Osteoblast (primary cell): ENCODE measurements around the gene SIGLEC15. TPM values are rescaled to one million over a fixed set of nuclear protein-coding genes. Genes with fewer than 3 reads are reported as not detected.
"Not testable (repeated sequence)": the region's sequence is repeated elsewhere in the genome, so short reads cannot be mapped to it uniquely, and the experiment has no call there.

ENCODE experiments used
- DNase-seq: peaks from one replicate; pipeline ENCODE4 v3.0.0; 2011; ENCODE audit warnings: low spot score, mixed read lengths; ENCODE audit not compliant: insufficient read length; ENCODE audit errors: missing footprints
- H2AFZ ChIP-seq: 2 replicates; pipeline ENCODE4 v1.6.0; 2011; ENCODE audit warnings: mild to moderate bottlenecking, low read length
- H3K27ac ChIP-seq: 2 replicates; pipeline ENCODE4 v1.5.1; 2011; ENCODE audit warnings: mild to moderate bottlenecking, low read depth, low read length, moderate library complexity
- H3K27me3 ChIP-seq: 2 replicates; pipeline ENCODE4 v1.6.0; 2012; ENCODE audit warnings: mild to moderate bottlenecking, control low read depth, inconsistent platforms, low read length, moderate library complexity; ENCODE audit not compliant: insufficient read depth
- H3K36me3 ChIP-seq: 2 replicates; pipeline ENCODE4 v1.5.1; 2011; ENCODE audit warnings: mild to moderate bottlenecking, low read length, control low read depth, moderate library complexity; ENCODE audit not compliant: insufficient read depth
- H3K4me1 ChIP-seq: 2 replicates; pipeline ENCODE4 v1.5.1; 2011; ENCODE audit warnings: mild to moderate bottlenecking, low read length, control low read depth, moderate library complexity; ENCODE audit not compliant: insufficient read depth
- H3K4me2 ChIP-seq: 2 replicates; pipeline ENCODE4 v1.6.0; 2011; ENCODE audit warnings: mild to moderate bottlenecking, low read length; ENCODE audit not compliant: insufficient read depth
- H3K4me3 ChIP-seq: fragments of 200-600 bp; sonication (generic); 3 replicates; pipeline ENCODE4 v1.5.1; 2012; ENCODE audit warnings: mild to moderate bottlenecking, low read length, inconsistent platforms; ENCODE audit not compliant: insufficient read depth
- H3K79me2 ChIP-seq: 2 replicates; pipeline ENCODE4 v1.6.0; 2012; ENCODE audit warnings: mild to moderate bottlenecking, low read length, control low read depth, inconsistent platforms; ENCODE audit not compliant: insufficient read depth
- H3K9me3 ChIP-seq: 2 replicates; pipeline ENCODE4 v1.5.1; 2011; ENCODE audit warnings: low read depth, low read length, control low read depth
- H4K20me1 ChIP-seq: 2 replicates; pipeline ENCODE4 v1.6.0; 2012; ENCODE audit warnings: mild to moderate bottlenecking, low read length, control low read depth; ENCODE audit not compliant: insufficient read depth
- CTCF ChIP-seq: IDR thresholded peaks from 2 replicates; pipeline ENCODE4 v1.5.1; 2011; ENCODE audit warnings: mild to moderate bottlenecking, low read depth, low read length, moderate library complexity; ENCODE audit errors: extremely low read depth
- total RNA-seq: library from RNA; depleted of rRNA; stranded (reverse); fragments of >200 nt; gene quantifications from 2 replicates; pipeline ENCODE4 v1.2.3, GENCODE V29; 2012

SIGLEC15 gene
- total RNA-seq, 1 donor, result 8.0 TPM

- peaks cover 41% of the 10 kb centered on the region for H3K36me3 ChIP-seq
- H4K20me1 ChIP-seq, result no peaks in the 10 kb centered on the region
- H3K27me3 ChIP-seq, result no peaks in the 10 kb centered on the region
- no peaks in the 10 kb centered on the region for H3K9me3 ChIP-seq
- H2AFZ ChIP-seq, result no peak overlapping the region
- TF ChIP-seq CTCF, result no peak
- H3K27ac ChIP-seq, result no peak overlapping the region
- no peak overlapping the region for H3K4me2 ChIP-seq
- H3K4me1 ChIP-seq, result peaks cover 4% of the 10 kb centered on the region
- no peak for DNase-seq
- no peaks in the 10 kb centered on the region for H3K79me2 ChIP-seq
- no peak overlapping the region for H3K4me3 ChIP-seq
Measured at GRCh38 chr18:45847119-45847518, 21.6 kb downstream of the SIGLEC15 start.

DNA sequence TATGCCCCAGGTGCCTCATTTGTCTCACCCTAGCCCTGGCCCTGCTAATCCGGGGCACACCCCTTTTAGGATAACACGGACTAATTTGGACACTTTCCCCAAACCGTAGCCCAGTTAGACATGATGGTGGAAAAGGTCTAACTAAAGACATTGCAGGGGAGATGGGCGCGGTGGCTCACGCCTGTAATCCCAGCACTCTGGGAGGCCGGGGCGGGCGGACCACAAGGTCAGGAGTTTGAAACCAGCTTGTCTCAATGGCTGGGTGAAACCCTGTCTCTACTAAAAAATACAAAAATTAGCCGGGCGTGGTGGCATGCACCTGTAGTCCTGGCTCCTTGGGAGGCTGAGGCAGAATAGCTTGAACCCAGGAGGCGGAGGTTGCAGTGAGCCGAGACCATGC is 23.2 kb downstream of the SIGLEC15 start:
- H3K9me3 ChIP-seq, H3K27me3 ChIP-seq, H3K27ac ChIP-seq, H3K4me3 ChIP-seq, H2AFZ ChIP-seq, H3K79me2 ChIP-seq, H3K4me2 ChIP-seq, H4K20me1 ChIP-seq, DNase-seq, H3K4me1 ChIP-seq: not testable (repeated sequence)
- H3K36me3 ChIP-seq, result peaks cover 56% of the 10 kb centered on the region

DNA sequence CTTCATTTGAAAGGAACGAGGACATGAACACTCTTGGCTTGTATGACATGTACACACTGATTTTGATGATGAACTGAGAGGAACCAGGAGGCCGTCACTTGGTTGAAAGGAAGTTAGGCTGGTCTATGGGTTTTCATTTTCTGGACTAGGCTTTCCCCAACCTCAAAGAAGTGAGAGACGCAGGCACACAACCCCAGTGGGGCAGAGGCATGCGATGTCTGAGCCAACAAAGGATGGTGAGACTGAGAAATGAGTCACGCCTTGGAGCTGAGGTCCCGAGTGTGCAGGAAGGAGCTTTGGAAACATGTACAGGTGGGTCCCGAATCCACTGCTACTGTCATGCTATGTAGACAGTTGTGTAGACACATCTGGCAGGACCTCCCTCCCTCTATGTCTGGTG is 24.1 kb downstream of the SIGLEC15 start:
- Histone ChIP-seq H3K36me3 (peaks cover 65% of the 10 kb centered on the region), H3K27me3 (no peaks in the 10 kb centered on the region), H3K4me3 (no peak overlapping the region), H3K27ac (no peak overlapping the region), H4K20me1 (no peaks in the 10 kb centered on the region), H2AFZ (no peak overlapping the region), H3K9me3 (no peaks in the 10 kb centered on the region), H3K4me1 (peaks cover 4% of the 10 kb centered on the region), H3K4me2 (no peak overlapping the region), H3K79me2 (peaks cover 9% of the 10 kb centered on the region)
- no peak for TF ChIP-seq CTCF
- no peak for DNase-seq

GRCh38 chr18:45850021-45850420 is 24.5 kb downstream of the SIGLEC15 start:
- peaks cover 70% of the 10 kb centered on the region for H3K36me3 ChIP-seq
- peak; percentile 51 for TF ChIP-seq CTCF
- DNase-seq, result no peak

More at GRCh38 chr18:45850021-45850420, 24.5 kb downstream of the SIGLEC15 start:
- H2AFZ ChIP-seq, result no peak overlapping the region
- no peaks in the 10 kb centered on the region for H3K9me3 ChIP-seq
- H4K20me1 ChIP-seq, result no peaks in the 10 kb centered on the region
- H3K4me1 ChIP-seq, result peaks cover 4% of the 10 kb centered on the region
- no peak overlapping the region for H3K4me2 ChIP-seq
- H3K27me3 ChIP-seq, result no peaks in the 10 kb centered on the region
- peaks cover 9% of the 10 kb centered on the region for H3K79me2 ChIP-seq
- H3K27ac ChIP-seq, result no peak overlapping the region
- no peak overlapping the region for H3K4me3 ChIP-seq
